AG09309 (cell line): ENCODE data around the gene ADAMTS8.

ENCODE experiments used
- DNase-seq: peaks from one replicate; pipeline ENCODE4 v3.0.0-alpha.2; 2010; ENCODE audit warnings: low read depth
- H3K4me3 ChIP-seq: 2 replicates; pipeline ENCODE4 v1.5.1; 2011; ENCODE audit warnings: mild to moderate bottlenecking, low read depth, low read length, moderate library complexity; ENCODE audit not compliant: control insufficient read depth
- TF ChIP-seq, protein P1 (sequence below): IDR thresholded peaks from 2 replicates; pipeline ENCODE4 v1.5.1; 2011; ENCODE audit warnings: mild to moderate bottlenecking, low read depth, low read length, inconsistent platforms; ENCODE audit not compliant: insufficient read depth, control insufficient read depth; ENCODE audit errors: missing control alignments

ADAMTS8 gene

GRCh38 chr11:130459521-130459920 is 31.1 kb upstream of the ADAMTS8 start:
- TF ChIP-seq, protein P1, sequence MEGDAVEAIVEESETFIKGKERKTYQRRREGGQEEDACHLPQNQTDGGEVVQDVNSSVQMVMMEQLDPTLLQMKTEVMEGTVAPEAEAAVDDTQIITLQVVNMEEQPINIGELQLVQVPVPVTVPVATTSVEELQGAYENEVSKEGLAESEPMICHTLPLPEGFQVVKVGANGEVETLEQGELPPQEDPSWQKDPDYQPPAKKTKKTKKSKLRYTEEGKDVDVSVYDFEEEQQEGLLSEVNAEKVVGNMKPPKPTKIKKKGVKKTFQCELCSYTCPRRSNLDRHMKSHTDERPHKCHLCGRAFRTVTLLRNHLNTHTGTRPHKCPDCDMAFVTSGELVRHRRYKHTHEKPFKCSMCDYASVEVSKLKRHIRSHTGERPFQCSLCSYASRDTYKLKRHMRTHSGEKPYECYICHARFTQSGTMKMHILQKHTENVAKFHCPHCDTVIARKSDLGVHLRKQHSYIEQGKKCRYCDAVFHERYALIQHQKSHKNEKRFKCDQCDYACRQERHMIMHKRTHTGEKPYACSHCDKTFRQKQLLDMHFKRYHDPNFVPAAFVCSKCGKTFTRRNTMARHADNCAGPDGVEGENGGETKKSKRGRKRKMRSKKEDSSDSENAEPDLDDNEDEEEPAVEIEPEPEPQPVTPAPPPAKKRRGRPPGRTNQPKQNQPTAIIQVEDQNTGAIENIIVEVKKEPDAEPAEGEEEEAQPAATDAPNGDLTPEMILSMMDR, result no peak
- no peak overlapping the region for H3K4me3 ChIP-seq
- DNase-seq, result no peak

GRCh38 chr11:130458410-130458729 is 30.0 kb upstream of the ADAMTS8 start:
- no peak for DNase-seq
- TF ChIP-seq, protein P1, result no peak
- H3K4me3 ChIP-seq, result no peak overlapping the region

DNA sequence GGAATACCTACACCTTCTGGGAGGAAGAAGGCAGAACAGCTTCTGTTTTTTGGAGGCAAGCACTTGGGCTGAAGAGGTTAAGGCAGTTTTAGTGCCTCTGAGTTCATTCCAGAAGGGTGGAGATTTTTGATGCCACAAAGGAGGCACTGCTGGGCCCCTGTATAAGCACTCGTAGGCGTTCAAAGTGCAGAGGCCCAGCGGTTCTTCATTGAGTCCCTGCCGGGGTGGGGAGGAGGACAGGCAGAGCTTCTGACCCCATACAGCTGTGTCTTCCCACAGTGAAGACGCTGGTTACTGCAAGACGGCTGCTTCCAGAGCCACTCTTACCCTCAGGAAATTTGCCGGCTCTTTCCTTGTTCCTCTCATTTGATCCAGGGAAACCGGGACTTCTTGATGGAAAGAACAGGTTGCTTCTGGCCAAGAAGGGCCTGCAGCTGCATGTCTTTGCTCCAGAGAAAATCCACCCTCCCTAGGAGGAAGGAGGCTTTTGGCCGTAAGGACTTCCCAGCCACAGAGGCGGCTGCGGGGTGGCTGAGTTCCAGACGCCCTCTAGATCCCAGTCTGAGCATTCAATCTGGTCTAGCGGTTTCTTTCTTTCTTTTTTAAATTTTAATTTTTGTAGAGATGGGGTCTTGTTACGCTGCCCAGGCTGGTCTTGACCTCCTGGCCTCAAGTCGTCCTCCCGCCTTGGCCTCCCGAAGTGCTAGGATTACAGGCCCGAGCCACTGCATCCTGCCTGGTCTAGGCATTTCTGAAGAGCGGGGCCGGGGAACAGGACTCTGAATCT is 29.4 kb upstream of the ADAMTS8 start:
- no peak overlapping the region for H3K4me3 ChIP-seq
- TF ChIP-seq, protein P1, result no peak
- DNase-seq, result no peak

GRCh38 chr11:130456286-130456685 is 27.9 kb upstream of the ADAMTS8 start:
- DNase-seq, result no peak
- no peak overlapping the region for H3K4me3 ChIP-seq
- TF ChIP-seq, protein P1, result no peak

GRCh38 chr11:130455483-130456127 is 27.2 kb upstream of the ADAMTS8 start:
- DNase-seq, result no peak
- TF ChIP-seq, protein P1, result no peak
- H3K4me3 ChIP-seq, result no peak overlapping the region

GRCh38 chr11:130454491-130455252 is 26.3 kb upstream of the ADAMTS8 start:
- no peak overlapping the region for H3K4me3 ChIP-seq
- TF ChIP-seq, protein P1, result no peak
- no peak for DNase-seq
